Fibroblast of skin of back (primary cell): ENCODE measurements around the gene TUBB3.
"Not testable (repeated sequence)": the region's sequence is repeated elsewhere in the genome, so short reads cannot be mapped to it uniquely, and the experiment has no call there.

Source experiments
- DNase-seq: peaks from one replicate; pipeline ENCODE4 v3.0.0-alpha.2; 2013

The TUBB3 gene

GRCh38 chr16:89968074-89968473 lies 44.9 kb downstream of the TUBB3 start:
- not testable (repeated sequence) for DNase-seq

GRCh38 chr16:89969741-89970410 lies 46.7 kb downstream of the TUBB3 start:
- no peak for DNase-seq

GRCh38 chr16:89971495-89972243 lies 48.5 kb downstream of the TUBB3 start:
- no peak for DNase-seq

- peak; percentile 91 for DNase-seq
Measured at GRCh38 chr16:89972244-89973234, 49.4 kb downstream of the TUBB3 start.

- DNase-seq = no peak
Measured at GRCh38 chr16:89973235-89973634, 50.1 kb downstream of the TUBB3 start.

GRCh38 chr16:89973654-89974335 lies 50.7 kb downstream of the TUBB3 start:
- DNase-seq = no peak

- no peak for DNase-seq
Measured at GRCh38 chr16:89974870-89975269, 51.7 kb downstream of the TUBB3 start.

GRCh38 chr16:89981414-89981813 lies 58.3 kb downstream of the TUBB3 start:
- no peak for DNase-seq

- DNase-seq = no peak
Measured at GRCh38 chr16:89982318-89982717, 59.2 kb downstream of the TUBB3 start.

GRCh38 chr16:89983536-89983935 lies 60.4 kb downstream of the TUBB3 start:
- no peak for DNase-seq

- no peak for DNase-seq
Measured at GRCh38 chr16:89984216-89984615, 61.1 kb downstream of the TUBB3 start.

GRCh38 chr16:89985219-89985618 lies 62.1 kb downstream of the TUBB3 start:
- DNase-seq = no peak
